ENCODE data around the gene TIE1. TPM values are rescaled to one million over a fixed set of nuclear protein-coding genes. Genes with fewer than 3 reads are reported as not detected.

Gene TIE1
- total and polyA plus RNA-seq, 9 of the 15 experiments (the other 6 are each of a cell fraction or from before 2014, with no cell fraction given): 0.07 to 0.49 (median 0.14) TPM; not detected in 4

DNA sequence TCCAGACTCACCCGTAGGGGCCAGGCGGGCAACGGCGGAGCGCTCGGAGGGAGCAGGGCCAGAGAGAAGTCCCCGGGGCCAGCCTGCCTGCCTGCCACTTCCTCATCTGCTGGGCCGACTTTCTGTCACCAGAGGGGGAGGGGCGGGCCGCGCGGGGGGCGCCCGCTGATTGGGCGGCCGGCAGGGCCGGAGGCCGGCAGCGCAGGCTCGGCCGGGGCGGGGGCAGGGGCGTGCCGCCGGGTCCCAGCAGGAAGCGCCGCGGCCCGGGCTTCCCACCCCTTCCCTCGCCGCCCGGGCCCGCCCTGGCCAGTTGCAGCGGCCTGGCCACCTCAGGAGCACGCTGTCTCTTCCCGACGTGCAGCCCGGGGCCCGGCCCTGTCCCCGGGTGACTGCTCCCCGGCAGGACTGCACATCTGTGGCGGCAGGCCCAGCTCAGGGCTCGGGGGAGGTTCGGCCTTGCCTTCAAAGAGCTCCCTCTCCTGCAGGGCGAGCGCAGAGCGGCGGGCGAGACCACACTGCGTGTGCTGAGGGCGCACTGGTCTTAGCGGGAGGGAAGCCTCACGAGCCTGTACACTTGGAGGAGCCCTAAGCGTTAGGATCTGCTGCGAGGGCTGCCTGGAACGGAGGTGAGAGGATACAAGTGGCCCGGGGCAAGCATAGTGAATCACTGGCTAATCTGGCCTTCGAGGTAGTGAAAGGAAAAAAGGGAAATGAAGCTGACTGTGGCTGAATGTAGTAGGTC is 67.3 kb downstream of the TIE1 start, which contains the start of gene ELOVL1 (continued):
- TF ChIP-seq, protein P1, sequence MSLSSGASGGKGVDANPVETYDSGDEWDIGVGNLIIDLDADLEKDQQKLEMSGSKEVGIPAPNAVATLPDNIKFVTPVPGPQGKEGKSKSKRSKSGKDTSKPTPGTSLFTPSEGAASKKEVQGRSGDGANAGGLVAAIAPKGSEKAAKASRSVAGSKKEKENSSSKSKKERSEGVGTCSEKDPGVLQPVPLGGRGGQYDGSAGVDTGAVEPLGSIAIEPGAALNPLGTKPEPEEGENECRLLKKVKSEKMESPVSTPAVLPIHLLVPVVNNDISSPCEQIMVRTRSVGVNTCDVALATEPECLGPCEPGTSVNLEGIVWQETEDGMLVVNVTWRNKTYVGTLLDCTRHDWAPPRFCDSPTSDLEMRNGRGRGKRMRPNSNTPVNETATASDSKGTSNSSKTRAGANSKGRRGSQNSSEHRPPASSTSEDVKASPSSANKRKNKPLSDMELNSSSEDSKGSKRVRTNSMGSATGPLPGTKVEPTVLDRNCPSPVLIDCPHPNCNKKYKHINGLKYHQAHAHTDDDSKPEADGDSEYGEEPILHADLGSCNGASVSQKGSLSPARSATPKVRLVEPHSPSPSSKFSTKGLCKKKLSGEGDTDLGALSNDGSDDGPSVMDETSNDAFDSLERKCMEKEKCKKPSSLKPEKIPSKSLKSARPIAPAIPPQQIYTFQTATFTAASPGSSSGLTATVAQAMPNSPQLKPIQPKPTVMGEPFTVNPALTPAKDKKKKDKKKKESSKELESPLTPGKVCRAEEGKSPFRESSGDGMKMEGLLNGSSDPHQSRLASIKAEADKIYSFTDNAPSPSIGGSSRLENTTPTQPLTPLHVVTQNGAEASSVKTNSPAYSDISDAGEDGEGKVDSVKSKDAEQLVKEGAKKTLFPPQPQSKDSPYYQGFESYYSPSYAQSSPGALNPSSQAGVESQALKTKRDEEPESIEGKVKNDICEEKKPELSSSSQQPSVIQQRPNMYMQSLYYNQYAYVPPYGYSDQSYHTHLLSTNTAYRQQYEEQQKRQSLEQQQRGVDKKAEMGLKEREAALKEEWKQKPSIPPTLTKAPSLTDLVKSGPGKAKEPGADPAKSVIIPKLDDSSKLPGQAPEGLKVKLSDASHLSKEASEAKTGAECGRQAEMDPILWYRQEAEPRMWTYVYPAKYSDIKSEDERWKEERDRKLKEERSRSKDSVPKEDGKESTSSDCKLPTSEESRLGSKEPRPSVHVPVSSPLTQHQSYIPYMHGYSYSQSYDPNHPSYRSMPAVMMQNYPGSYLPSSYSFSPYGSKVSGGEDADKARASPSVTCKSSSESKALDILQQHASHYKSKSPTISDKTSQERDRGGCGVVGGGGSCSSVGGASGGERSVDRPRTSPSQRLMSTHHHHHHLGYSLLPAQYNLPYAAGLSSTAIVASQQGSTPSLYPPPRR (CRISPR knock-in tag; IDR thresholded peaks at IDR 0.05; ENCODE audit: borderline replicate concordance): peak; percentile 77
- TF ChIP-seq TAL1 (IDR thresholded peaks at IDR 0.05): no peak
- TF ChIP-seq RBM25 (IDR thresholded peaks at IDR 0.05; ENCODE audit: low read depth, low read length, severe bottlenecking): peak; percentile 42
- no peak for TF ChIP-seq TAF7 (tag; IDR thresholded peaks at IDR 0.05)
- no peak for TF ChIP-seq ZNF589 (CRISPR knock-in tag; IDR thresholded peaks at IDR 0.05; ENCODE audit: low read depth)
- TF ChIP-seq ZNF140 (CRISPR knock-in tag; IDR thresholded peaks at IDR 0.05): no peak
- TF ChIP-seq ZNF224 (CRISPR knock-in tag; IDR thresholded peaks at IDR 0.05): no peak
- peak; percentile 56 for TF ChIP-seq TAF9B (IDR thresholded peaks at IDR 0.05; ENCODE audit: partially characterized antibody)
- no peak for TF ChIP-seq RFX1 (IDR thresholded peaks at IDR 0.05)
- no peak; the same call in 1 of the 2 replicates for TF ChIP-seq LCOR (CRISPR knock-in tag; IDR thresholded peaks at IDR 0.05)
- TF ChIP-seq, protein P2, sequence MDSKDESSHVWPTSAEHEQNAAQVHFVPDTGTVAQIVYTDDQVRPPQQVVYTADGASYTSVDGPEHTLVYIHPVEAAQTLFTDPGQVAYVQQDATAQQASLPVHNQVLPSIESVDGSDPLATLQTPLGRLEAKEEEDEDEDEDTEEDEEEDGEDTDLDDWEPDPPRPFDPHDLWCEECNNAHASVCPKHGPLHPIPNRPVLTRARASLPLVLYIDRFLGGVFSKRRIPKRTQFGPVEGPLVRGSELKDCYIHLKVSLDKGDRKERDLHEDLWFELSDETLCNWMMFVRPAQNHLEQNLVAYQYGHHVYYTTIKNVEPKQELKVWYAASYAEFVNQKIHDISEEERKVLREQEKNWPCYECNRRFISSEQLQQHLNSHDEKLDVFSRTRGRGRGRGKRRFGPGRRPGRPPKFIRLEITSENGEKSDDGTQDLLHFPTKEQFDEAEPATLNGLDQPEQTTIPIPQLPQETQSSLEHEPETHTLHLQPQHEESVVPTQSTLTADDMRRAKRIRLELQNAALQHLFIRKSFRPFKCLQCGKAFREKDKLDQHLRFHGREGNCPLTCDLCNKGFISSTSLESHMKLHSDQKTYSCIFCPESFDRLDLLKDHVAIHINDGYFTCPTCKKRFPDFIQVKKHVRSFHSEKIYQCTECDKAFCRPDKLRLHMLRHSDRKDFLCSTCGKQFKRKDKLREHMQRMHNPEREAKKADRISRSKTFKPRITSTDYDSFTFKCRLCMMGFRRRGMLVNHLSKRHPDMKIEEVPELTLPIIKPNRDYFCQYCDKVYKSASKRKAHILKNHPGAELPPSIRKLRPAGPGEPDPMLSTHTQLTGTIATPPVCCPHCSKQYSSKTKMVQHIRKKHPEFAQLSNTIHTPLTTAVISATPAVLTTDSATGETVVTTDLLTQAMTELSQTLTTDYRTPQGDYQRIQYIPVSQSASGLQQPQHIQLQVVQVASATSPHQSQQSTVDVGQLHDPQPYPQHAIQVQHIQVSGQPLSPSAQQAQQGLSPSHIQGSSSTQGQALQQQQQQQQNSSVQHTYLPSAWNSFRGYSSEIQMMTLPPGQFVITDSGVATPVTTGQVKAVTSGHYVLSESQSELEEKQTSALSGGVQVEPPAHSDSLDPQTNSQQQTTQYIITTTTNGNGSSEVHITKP (IDR thresholded peaks at IDR 0.05; ENCODE audit: partially characterized antibody): peak; percentile 97
- TF ChIP-seq, protein P3, sequence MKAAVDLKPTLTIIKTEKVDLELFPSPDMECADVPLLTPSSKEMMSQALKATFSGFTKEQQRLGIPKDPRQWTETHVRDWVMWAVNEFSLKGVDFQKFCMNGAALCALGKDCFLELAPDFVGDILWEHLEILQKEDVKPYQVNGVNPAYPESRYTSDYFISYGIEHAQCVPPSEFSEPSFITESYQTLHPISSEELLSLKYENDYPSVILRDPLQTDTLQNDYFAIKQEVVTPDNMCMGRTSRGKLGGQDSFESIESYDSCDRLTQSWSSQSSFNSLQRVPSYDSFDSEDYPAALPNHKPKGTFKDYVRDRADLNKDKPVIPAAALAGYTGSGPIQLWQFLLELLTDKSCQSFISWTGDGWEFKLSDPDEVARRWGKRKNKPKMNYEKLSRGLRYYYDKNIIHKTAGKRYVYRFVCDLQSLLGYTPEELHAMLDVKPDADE (conservative IDR thresholded peaks at IDR 0.05; ENCODE audit: control insufficient read depth, low read depth, low read length): peak; percentile 84; the same call in 1 of the 2 replicates
- TF ChIP-seq POLR2B (IDR thresholded peaks at IDR 0.05; ENCODE audit: low read depth, partially characterized antibody): peak; percentile 74
- peak; percentile 85; the same call in 1 of the 2 replicates for TF ChIP-seq NR4A1 (CRISPR knock-in tag; IDR thresholded peaks at IDR 0.05)
- peak; percentile 83; the same call in 1 of the 2 replicates for TF ChIP-seq NR4A1 (tag; IDR thresholded peaks at IDR 0.05)
- no peak for TF ChIP-seq POLR3G (IDR thresholded peaks at IDR 0.05; ENCODE audit: extremely low read depth, insufficient read length, insufficient replicate concordance)
- no peak for TF ChIP-seq XRCC4 (IDR thresholded peaks at IDR 0.05; ENCODE audit: extremely low read depth, insufficient read depth, insufficient read length)
- TF ChIP-seq COPS2 (conservative IDR thresholded peaks at IDR 0.05): no peak
